Activated CD4-positive, CD25-positive, alpha-beta regulatory T cell treated with anti-CD3 and anti-CD28 coated beads, Interleukin-2, amount 50 U/mL, for 24 hours (primary cell): ENCODE data around the gene DNM2.
"Not testable (repeated sequence)": the region's sequence is repeated elsewhere in the genome, so short reads cannot be mapped to it uniquely, and the experiment has no call there.

Experiments used
- ATAC-seq, 2 donors: fragments of 150-1000 bp; cut with Tn5 transposase; one replicate each; pipeline ENCODE4 v1.10.0; 2021; ENCODE audit warnings: mild to moderate bottlenecking in 1 of 2, moderate library complexity in 1 of 2

Gene DNM2

DNA sequence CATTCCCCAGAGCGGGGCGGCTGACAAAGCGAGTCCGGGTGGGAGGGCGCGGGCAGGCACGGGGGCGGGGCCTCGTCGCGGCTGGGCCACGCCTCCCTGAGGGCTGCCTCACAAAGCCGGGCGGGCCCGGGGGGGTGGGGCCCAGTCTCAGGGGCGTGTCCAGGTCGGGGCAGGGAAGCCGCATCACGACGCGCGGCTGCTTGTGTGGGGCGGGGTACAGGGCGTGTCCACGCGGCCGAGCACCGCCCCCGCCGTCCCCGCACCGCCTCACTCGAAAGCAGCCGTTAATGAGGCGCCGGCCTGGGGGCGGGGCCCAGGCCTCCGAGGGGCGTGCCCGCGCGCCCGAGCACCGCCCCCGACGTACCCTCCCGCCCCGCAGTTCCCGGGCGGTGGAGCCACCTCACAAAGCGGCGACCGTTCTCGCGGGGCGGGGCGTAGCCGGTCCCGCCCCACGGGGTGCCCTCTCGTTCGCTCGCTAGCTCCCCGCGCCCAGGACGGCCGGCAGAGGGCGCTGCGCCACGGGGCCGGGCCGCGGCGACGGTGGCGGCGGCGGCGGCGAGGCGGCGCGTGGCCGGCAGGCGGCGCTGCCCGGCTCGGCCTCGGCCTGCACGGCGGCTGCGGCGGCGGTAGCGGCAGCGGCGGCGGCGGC is 153.2 kb downstream of the DNM2 start, which contains the start of gene CARM1:
CARM1 (plus strand) TSS at position 599 of the 649 bp plus-strand sequence. CDS start 150 bp downstream, outside the sequence.
- ATAC-seq: peak; percentile 86 to 91

- ATAC-seq: no peak
These were observed 154.0 kb downstream of the DNM2 start for GRCh38 chr19:10871711-10872545.

GRCh38 chr19:10872546-10873107 is 154.7 kb downstream of the DNM2 start:
- ATAC-seq: no peak

DNA sequence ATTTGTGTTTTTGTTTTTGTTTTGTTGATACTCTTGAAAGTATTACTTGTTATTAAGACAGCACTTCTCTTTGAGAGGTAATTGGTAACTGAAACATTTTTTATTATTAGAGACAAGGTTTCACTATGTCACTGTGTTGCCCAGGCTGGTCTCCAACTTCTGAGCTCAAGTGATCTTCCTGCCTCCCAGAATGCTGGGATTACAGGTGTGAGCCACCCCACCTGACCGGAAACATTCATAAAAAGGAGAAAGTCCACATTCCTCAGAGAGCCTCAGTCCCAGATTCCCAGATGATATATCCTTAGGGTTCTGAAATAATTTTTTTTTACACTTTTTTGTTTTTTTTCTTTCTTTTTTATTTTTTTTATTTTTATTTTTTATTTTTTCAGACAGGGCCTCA is 156.1 kb downstream of the DNM2 start:
- no peak for ATAC-seq

GRCh38 chr19:10876459-10877240 is 158.8 kb downstream of the DNM2 start:
- ATAC-seq: peak; percentile 23 to 46

DNA sequence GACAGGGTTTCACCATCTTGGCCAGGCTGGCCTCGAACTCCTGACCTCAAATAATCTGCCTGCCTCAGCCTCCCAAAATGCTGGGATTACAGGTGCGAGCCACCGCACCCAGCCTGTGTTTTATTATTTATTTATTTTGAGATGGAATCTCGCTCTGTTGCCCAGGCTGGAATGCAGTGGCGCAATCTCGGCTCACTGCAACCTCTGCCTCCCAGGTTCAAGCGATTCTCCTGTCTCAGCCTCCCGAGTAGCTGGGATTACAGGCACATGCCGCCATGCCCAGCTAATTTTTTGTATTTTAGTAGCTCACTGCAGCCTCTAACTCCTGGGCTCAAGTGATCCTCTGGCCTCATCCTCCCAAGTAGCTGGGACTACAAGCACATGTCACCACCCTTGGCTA is 159.7 kb downstream of the DNM2 start:
- ATAC-seq: not testable (repeated sequence)

DNA sequence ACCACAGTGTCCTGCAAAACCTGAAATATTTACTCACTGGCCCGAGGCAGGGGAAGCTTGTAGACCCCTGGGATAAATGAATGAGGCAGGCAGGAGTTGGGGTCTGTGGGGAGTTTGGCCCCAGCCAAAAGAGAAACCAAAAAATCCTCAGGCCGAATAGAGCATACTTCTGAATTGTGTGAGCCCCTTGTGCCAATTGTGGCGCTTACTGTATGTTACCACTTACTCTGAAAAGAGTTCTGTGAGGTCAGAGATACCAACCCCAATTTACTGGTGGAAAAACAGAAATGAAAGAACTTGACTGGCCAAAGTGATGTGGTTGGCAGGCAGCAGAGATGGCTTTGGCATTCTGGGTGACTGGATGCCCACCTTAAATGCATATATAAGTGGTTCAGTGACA is 160.4 kb downstream of the DNM2 start:
- no peak for ATAC-seq
